HG03378 (cell line): ENCODE measurements around the gene CASP9.
A peak's percentile ranks its signal among the peaks of the same experiment; 100 is the strongest.

Source experiments
- ATAC-seq: cut with Tn5 transposase; IDR thresholded peaks from one replicate; pipeline ENCODE4 v1.9.1; 2021; ENCODE audit warnings: mild to moderate bottlenecking, moderate library complexity; ENCODE audit not compliant: unreplicated experiment

Gene CASP9

GRCh38 chr1:15524021-15524282 is at the start of gene CASP9:
TSS of gene CASP9 (minus strand) at chr1:15524215. CDS start at chr1:15524200, 15 bp downstream.
- ATAC-seq = no peak

GRCh38 chr1:15573477-15573876 is 49.5 kb upstream of the CASP9 start:
- no peak for ATAC-seq

- ATAC-seq = no peak
These were observed 47.3 kb upstream of the CASP9 start for GRCh38 chr1:15571266-15571665.

- no peak for ATAC-seq
These were observed 46.8 kb upstream of the CASP9 start for GRCh38 chr1:15570861-15571260.

- no peak for ATAC-seq
These were observed 44.5 kb upstream of the CASP9 start for GRCh38 chr1:15568387-15569073.

- ATAC-seq = no peak
These were observed 35.3 kb upstream of the CASP9 start for GRCh38 chr1:15559189-15559810.

GRCh38 chr1:15558516-15558915 is 34.5 kb upstream of the CASP9 start:
- no peak for ATAC-seq

- ATAC-seq = no peak
These were observed 33.6 kb upstream of the CASP9 start for GRCh38 chr1:15557594-15557993.

- no peak for ATAC-seq
These were observed 33.0 kb upstream of the CASP9 start for GRCh38 chr1:15557008-15557407.

GRCh38 chr1:15550573-15550972 is 26.6 kb upstream of the CASP9 start:
- ATAC-seq = no peak

- ATAC-seq = no peak
These were observed 22.6 kb upstream of the CASP9 start for GRCh38 chr1:15546641-15547040.

GRCh38 chr1:15543589-15544568 is 19.9 kb upstream of the CASP9 start:
- no peak for ATAC-seq

- ATAC-seq = no peak
These were observed 19.2 kb upstream of the CASP9 start for GRCh38 chr1:15543251-15543588.

GRCh38 chr1:15542388-15543250 is 18.6 kb upstream of the CASP9 start:
- ATAC-seq = no peak

GRCh38 chr1:15541231-15541792 is 17.3 kb upstream of the CASP9 start:
- ATAC-seq = no peak

GRCh38 chr1:15540186-15540585 is 16.2 kb upstream of the CASP9 start:
- ATAC-seq = no peak

GRCh38 chr1:15538771-15539170 is 14.8 kb upstream of the CASP9 start:
- ATAC-seq = no peak

GRCh38 chr1:15531682-15532081 is 7.7 kb upstream of the CASP9 start:
- ATAC-seq = no peak

GRCh38 chr1:15531003-15531402 is 7.0 kb upstream of the CASP9 start:
- ATAC-seq = no peak

- ATAC-seq = peak; percentile 72
These were observed 2.7 kb upstream of the CASP9 start, which contains the start of gene DNAJC16 for GRCh38 chr1:15526490-15527339. TSS of gene DNAJC16 (plus strand) at chr1:15526848. CDS start at chr1:15529106, 2,258 bp downstream.
